HG03442 (cell line): ENCODE results near the gene HIF1AN.

ENCODE experiments used
- ATAC-seq: cut with Tn5 transposase; IDR thresholded peaks from one replicate; pipeline ENCODE4 v1.9.1; 2021; ENCODE audit warnings: mild to moderate bottlenecking, moderate library complexity; ENCODE audit not compliant: unreplicated experiment

The HIF1AN gene

DNA sequence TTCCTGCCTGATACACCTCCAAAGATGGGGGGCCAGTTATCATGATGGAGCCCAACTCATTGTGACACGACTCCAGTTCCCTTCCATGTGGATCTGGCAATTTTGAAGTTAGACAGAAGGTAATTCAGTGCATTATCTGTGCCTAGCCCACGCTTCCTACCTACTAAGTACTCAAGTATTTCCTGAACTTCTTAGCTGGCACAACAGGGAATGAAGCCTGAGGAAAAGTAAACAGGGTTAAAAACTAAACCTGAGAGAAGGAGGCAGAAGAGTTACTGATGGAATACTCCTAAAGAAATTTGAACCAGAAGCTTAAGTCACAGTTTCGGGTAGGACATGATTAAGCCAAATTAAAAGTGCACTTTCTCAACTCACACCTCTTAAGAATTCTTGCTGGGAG, 14.9 kb upstream of the HIF1AN start:
- no peak for ATAC-seq

GRCh38 chr10:100522107-100522801, 13.5 kb upstream of the HIF1AN start:
- no peak for ATAC-seq

- ATAC-seq = no peak
These were observed 12.8 kb upstream of the HIF1AN start for GRCh38 chr10:100522945-100523344.

DNA sequence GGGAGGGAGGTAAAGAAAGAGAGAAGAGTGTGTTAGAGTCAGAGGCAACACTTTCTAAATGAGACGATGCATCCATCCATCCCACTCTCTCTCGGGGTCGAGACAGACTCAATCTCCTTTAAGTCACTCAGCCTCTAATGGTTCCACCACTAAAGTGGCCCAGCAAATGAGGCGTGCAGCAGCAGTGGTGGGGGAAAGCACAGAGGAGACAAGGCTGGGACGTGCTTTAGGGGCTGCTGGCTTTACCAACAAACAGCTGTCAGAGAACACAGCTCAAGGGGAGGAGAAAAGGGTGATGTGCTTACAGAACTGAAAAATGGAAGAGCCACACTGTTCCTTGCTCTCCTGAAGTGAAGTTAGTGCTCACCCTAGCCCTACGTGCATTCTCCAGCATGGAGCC, 11.5 kb upstream of the HIF1AN start:
- ATAC-seq = no peak

DNA sequence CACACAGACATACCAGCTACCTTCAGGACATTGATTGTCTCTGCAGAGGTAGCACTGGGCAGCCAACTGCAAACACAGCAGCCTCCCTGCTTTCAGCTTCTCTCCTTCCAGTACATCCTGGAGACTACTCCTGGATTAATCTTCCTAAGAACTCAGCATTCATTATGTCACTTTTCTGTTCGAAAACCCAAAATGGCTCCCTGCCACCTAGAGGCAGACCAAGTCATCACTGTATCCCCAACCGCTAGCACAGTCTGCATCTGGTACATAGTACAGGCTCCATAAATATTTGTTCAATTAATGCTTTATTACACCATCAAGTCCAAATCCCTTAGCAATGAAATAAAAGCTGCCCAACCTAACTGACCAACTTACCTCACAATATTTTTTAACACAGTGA, 11.1 kb upstream of the HIF1AN start:
- no peak for ATAC-seq

- no peak for ATAC-seq
These were observed 7.4 kb upstream of the HIF1AN start for GRCh38 chr10:100528123-100528886.

- peak; percentile 26 for ATAC-seq
These were observed 6.7 kb upstream of the HIF1AN start for GRCh38 chr10:100528921-100529474.

DNA sequence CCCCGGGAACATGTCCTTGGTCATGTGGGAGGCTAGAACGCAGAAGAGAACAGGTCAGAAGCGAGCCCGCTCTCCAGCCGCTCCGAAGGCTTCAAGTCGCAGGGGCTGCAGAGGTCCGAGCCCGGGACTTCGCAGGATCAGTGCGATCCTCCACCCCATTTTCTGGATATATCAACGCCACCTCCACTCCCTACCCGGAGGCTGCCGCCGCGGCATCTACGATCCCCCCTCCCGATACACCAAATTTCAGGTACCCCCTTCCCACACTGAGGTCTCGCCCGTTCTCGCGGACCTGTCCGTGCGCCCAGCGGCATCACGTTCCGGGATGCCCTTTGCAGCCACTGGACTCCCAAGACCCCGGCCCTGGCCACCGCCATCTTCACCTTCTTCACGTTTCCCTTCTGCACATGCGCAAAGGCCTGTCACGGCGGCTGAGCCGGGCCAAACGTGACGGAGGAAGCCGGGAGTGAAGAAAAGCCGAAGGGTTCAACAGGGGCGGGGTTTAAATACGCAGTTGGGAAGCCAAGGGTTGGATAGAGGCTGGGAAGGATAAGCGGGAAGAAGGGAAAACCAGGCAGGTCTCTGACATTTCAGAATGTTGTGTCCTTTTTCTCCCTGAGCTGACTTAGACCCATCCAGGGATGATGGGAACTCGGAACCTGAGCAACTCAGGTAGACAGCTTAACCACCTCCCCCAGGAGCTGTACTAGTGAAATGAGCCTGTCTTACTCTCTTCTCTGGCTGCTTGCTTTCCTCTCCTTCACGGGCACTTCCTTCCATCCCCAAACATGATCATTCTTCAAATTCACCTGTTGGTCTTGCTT, 6.1 kb upstream of the HIF1AN start, which contains the start of gene NDUFB8:
TSS of gene NDUFB8 (minus strand) at position 397 of the 824 bp plus-strand sequence. CDS start at position 377, 20 bp downstream.
- peak; percentile 62 for ATAC-seq

DNA sequence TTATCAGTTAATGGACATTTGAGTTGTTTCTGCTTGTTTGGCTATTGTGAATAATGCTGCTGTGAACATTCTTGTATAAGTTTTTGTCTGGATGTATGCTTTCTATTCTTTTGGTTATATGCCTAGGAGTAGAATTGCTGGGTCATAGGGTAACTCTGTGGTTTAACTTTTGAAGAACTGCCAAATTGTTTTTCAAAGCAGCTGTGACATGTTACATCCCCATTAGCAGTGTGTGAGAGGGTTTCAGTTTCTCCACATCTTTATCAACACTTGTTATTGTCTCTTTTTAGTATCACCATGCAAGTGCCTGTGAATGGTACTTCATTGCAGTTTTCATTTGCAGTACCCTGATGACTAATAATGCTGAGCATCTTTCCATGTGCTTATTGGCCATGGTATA, 4.0 kb upstream of the HIF1AN start:
- ATAC-seq = no peak

DNA sequence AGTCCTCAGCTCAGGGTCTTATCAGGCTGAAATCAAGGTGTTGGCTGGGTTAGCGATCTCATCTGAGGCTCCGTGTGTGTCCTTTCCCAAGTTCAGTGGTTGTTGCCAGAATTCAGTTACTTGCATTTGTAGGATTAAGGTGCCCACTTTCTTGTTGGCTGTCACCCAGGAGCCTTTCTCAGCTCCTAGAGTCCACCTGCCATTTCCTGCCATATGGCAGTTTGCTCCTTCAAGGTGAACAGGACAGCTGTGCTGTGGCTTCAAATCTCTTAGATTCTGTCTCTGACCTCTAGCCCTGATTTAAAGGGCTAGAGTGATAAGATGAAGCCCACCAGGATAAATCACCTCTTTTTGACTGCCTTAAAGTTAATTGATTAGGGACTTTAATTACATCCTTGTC, 1.0 kb upstream of the HIF1AN start:
- ATAC-seq = no peak

GRCh38 chr10:100535338-100535714, 417 bp upstream of the HIF1AN start:
- no peak for ATAC-seq

GRCh38 chr10:100537475-100537874, 1.7 kb downstream of the HIF1AN start:
- no peak for ATAC-seq

- ATAC-seq = no peak
These were observed 9.2 kb downstream of the HIF1AN start for GRCh38 chr10:100544950-100545349.

DNA sequence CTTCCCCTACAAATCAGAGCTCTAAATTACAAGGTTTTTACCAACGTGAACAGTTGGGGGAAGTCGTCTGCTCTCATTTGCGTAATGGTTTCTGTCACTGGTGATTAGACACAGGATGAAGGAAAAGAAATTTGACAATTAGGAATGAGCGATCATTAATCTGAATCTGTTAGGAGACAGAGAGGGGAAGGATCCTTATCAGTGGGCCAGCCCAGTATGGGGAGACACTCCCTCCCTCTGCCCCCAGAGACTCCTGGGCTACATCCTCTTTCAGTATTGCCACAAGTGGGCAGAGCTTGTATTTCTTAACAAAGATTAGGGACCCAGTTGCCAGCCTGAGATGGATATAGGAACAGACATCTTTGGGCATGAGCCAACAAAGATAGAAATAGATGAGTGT, 15.5 kb downstream of the HIF1AN start:
- ATAC-seq = no peak

DNA sequence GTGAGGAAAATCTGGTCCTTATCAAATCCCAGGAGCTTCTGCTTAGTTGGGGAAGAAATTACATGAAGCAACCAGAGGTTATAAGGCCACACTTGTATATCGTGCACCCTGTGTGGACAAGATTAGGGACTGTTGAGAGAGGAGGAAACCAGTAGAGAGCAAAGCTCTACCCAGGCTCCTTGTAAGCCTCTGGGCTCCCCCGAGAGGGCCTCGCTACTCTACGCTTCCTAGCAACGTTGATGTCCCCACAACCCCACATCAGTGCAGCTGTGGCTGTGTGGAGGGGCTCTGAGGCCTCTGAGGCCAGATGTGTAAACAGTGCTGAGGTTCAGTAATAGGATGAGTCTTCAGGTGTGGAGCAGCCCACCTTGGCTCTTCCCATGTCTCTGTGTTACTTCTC, 16.0 kb downstream of the HIF1AN start:
- ATAC-seq = no peak

GRCh38 chr10:100553929-100554328, 18.2 kb downstream of the HIF1AN start:
- no peak for ATAC-seq

DNA sequence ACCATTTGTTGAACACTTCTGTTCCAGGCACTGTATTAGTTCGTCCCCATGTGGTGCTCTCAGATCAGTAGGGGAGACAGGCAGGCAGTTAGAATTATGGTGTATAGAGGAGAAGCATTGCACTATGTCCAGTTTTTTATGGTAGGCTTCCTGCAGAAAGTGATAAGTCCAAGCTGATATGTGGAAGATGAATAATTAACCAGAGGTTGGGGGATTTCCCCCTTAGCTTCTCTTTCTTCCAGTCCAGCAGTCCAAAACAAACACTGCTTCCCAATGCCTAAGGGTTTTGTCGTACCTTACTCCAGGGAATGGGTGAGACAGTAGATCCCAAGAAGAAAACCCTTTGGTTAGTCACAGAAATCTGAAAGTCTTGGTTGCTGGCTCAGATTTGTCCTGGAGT, 19.2 kb downstream of the HIF1AN start:
- ATAC-seq = no peak

DNA sequence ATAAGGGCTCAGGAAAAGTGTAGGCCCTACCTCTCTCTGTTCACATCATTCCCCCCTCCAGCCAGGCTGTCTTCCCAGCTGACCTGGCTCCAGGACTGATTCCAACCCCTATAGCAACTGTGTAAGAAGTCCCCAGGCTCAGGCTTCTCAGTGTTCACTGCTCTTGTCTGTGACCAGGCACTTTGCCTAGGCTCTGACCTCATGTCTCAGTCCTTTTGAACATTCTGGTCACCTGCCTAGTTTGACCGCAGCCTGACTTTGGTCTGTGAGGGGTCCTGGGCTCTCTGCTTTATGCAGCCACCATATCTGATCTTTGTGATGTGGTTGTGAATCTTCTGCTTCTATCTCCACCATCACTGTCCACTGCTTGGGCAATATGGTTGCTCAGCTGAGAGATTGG, 24.5 kb downstream of the HIF1AN start:
- ATAC-seq = no peak

DNA sequence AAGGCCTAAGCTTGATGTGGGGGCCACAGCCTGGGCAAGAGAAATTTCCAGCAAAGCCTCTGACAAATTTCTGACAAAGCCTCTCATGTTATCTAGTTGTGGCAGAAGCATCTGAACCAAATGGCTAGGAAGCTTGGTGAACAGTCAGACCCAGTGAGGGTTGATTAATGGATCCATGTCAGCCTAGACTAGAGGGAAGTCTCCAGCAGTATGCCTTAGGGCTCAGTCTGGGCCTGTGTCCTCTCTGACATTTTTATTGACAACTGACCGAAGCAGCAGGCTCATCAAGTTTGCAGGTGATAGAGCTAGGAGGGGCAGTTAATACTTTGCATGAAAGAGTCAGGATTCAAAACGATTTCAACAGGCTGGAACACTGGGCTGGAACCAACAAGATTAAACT, 25.3 kb downstream of the HIF1AN start:
- ATAC-seq = no peak

- ATAC-seq = peak; percentile 79
These were observed 26.4 kb downstream of the HIF1AN start for GRCh38 chr10:100562008-100562672.
